NOMO-1 treated with dmso at 0.1 percent for 144 hours (cell line): ENCODE measurements around the gene WAPL.
A peak's percentile ranks its signal among the peaks of the same experiment; 100 is the strongest.

Experiments used
- DNase-seq: peaks from one replicate; lab custom pipeline; 2025; ENCODE audit not compliant: unreplicated experiment; lab: John Stamatoyannopoulos, UW

Gene WAPL

DNA sequence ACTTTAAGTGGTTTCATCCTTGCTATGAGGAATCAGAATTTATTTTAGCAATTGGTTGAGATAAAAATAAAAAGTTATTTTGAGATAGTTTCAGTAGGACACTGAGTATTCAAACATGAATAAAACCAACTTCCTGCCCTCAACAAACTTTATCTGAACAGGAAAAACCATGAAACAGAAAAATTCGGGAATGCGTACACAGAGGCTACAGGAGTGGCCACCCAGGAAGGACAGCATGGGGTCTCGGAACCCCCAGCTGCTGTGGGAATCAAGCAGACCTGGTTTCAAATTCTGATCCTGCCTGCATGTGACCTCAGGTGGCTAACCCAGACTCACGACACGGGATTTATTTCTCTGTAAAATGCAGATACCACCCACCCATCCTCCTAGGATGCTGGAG is 106.0 kb downstream of the WAPL start:
- no peak for DNase-seq

DNA sequence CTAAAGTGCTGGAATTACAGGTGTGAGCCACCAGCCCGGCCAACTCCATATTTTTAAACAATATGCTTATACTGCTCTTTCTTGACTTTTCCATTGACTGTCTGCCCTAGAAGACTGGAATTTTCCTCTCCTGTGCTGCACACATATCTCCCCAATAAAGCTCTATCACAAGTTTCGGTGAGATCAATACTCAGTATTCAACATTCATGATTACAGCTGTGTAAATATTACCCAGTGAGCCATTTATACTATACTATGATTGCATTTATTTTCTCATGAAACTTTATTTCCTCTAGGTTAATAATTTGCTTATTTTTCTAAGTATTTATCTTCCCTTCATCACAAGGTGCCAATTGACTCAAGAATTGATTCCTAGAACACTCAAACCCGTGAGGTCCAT is 106.5 kb downstream of the WAPL start:
- no peak for DNase-seq

DNA sequence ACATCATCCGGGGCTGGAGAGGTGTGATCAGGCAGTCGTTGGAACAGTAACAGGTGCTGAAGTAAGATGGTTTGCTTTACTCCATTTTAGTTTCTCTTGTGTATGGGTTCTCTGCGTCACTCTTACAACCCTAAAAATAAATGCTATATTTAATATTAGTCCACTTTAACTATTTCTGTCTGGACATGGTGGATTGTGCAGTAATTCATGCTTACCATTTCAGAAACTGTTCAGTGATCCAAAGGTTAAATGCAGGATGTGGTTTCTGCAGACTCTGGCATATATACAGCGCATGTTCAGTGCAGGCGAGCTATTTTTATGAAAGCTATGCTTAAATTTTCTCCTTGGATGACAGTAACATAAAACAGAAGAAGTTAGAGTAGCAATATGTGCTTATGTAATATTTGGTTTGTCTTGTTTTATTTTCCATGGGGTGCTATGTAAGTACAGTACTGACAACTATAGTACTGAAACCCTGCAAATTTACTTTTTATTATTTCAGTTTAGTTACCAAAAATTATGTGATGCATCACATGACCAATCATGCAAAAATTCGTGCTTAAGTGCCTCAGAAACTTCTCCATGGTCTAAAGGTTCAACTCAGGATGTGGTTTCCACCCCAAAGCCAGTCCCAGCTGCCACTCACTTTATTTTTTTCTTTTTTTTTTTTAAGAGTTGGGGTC is 108.4 kb downstream of the WAPL start:
- DNase-seq: peak; percentile 53

DNA sequence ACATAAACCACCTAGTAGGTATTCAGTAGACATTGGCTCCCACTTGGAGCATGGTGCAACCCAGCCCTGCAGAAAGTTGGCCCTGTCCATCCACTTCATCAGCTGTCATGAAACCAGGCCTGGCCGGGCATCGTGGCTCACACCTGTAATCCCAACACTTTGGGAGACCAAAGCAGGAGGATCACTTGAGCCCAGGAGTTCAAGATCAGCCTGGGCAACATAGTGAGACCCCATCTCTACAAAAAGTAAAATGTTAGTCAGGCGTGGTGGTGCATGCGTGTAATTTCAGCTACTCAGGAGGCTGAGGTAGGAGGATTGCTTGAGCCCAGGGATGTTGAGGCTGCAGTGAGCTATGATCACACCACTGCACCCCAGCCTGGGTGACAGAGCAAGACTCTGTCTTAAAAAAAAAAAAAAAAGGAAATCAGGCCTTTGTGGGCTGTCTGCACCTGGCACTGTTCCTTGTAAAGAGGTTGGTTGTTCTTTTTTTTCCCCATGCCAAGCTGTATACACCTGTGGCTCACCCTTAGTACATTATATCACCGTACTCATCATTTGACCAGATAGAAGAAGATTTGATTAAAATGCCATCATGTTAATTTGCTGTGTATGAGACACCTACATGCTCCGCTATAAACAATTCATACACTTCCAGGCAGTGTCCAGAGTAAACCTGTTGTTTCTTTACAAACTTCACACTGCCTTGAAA is 109.6 kb downstream of the WAPL start:
- no peak for DNase-seq

DNA sequence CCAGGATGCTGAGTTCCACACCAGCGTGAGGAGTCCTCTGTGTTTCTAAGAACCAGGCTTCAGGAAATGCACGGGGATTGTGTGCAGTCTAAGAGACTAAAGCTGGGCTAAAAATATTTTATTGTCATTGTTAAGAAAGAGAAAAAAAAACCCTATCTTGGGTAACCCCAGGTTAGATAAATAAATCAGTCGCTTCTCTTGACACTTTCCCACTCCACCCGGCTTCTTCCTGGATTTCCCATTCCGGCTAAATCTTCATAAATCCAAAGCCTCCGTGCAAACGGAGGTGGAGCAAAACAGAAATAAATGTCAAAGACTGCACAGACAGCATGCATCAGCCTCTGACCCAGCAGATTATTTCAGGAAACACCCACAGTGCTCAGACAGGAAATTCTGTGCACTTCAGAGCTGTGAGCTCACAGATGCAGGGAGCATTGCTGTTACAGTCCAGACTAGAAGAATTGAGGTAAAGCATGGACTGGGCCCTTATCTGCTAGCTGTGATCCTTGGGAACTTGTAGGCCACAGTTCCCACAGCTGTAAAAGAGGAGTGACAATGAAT is 110.2 kb downstream of the WAPL start:
- peak; percentile 15 for DNase-seq

DNA sequence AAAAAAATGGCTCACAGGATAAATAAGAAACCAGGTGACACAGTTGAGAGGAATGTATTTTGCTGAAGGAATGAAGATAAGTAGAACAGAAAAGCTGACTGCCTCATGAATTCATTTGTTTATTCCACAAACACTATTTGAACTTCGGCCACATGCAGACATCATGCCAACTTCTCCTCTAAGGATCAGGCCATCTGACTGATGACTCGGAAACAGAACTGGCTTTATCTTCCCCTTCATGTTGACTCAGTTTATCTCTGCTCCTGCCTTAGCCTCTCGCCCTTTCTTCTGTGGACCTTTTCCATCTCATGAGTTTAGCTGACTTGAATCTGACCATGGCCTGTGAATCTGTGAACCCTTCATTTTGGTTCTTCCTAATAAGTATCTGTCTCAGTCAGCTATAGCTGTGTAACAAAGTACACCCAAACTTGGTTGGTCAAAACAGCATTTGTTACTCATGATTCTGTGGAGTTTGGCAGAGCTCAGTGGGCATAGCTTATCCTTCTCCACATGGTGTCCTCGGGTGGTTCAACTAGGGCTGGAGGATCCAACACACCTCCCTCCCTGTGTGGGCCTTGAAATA is 111.0 kb downstream of the WAPL start:
- no peak for DNase-seq

DNA sequence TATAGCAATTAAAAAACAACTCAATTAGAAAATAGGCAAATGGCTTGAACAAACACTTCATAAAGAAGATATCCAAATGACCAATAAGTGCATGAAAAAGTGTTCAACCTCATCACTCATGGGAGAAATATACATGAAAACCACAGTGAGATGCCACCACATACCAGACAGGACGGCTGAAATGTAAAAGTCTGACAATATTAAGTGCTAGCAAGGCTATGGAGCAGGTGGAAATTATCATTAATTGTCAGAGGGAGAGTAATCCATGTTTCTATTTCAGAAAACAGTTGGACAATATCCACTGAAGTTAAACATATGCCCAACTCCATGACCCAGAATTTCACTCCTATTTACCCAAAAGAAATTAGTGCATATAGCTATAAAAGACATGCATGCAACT is 112.4 kb downstream of the WAPL start:
- no peak for DNase-seq

DNA sequence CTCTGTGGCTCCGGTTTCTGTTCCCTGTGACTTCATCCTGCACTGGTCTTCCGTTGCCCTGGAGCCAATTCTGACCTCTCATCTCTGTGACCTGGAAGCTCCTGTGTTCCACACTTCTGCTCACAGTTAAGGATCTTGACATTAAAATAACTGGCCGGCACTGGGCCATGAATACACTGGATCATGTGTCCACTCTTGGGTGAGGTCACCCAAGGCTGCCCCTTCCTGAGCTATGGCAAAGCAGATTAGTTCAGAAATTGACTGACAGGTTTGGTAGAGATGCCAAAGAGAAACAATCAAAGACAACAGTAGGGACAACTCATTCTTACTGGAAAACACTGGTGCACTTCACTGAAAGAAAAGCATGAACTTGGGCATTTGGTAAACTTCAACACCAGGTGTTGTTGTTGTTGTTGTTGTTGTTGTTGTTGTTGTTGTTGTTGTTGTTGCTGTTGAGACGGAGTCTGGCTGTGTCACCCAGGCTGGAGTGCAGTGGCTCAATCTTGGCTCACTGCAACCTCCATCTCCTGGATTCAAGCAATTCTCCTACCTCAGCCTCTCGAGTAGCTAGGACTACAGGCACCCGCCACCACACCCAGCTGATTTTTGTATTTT is 118.3 kb downstream of the WAPL start:
- DNase-seq: no peak

DNA sequence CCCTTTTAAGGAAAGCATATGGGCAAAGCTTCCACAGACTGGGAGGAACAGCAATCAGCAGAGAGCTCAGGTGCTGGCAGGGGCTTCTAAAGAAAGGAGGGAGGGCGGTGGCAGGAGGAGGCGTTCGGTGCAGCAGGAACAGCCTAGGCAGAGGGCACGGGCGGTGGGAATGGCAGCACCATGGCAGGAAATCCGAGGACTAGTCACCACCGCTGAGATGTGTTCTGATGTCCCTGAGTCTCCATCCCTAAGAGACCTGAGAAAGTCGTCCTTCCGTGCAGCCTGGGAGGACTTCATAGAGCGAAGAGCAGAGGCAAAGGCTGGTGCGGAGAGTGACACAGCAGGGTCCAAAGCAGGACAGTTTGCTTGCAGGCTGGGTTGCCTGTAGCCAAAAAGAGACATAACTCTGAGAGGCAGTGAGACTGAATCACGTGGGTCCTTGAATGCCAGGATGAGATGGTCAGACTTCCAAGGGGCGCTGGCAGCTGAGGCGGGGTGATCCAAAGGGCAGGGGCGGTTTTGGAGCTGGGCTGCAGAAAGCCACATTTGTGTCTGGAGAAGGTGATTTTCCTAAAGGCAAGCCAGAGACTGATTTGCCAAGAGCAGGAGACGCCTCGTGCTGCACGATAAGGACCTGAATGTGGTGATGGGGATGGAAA is 119.2 kb downstream of the WAPL start:
- DNase-seq: no peak

DNA sequence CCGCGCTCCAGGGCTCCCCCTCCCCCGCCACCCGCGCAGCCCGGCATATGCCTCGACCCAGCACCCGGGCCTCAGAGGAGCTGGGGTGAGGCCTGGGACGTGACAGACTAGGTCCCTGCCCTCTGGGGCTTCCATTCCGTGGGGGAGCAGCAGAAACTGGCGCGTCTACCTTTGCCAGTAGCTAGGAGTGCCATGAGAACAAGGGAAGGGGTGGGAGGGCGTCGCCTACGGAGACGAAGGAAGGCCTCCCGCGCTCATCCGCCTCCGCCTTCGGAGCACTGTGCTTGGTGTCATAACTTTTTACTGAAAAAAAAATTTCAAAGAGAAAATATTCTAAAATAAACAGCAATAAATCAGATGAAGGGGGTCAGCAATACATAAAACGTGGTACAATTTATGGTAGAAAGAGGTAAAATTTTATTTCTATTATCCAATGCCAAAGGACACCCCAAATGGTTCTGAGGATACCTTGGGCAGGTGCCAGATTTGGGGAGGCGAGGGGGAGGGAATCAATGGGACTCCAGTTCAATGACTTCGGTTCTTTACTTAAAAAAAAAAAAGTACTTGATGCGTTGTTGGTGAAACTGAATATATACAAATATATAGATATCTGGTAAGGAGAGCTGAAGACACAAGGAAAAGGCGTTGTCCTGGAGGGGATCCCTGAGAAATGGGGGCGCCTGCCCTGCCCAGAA is 119.9 kb downstream of the WAPL start:
- DNase-seq: no peak

DNA sequence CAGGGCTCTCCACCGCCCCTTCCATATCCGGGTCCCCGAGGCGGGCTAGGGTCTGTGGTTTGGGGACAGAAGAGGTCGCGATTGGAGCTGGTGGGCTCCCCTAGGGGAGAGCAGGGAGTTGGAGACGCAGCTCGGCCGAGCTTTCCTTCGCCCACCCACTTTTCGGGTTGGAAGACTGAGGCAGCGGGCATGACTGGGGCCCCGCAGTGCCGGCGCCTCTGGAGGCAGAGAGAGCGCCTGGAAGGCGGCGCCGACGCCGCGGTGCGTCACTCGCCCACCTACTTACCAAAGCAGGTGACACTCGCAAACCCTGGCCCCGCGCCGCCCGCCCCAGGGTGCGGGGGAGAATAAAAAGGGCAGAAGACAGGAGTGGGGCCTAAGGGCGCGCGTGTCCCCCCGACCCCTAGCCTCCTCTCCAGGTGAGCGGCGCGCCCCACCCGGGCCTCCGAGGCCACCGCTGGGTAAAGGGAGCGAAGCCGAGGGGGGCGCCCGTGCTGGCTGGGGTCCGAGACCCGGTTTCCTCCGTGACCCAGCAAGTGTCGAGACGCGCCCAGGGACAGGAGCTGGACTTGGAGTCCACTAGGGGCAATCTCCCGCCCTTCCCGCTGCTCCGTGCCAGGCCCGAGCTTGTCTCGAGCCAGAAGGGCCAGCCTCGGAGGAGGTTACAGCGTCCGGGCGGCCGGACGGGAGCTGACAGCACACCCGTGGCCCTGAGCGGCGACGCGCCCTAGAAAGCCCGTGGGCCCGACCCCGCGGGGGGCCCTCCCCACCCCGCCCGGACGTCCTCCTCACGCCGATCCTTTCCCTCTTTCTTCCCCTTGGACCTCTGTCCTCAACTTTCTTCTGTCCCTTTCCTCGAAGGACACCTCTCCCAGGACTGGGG is 120.6 kb downstream of the WAPL start:
- DNase-seq: no peak

DNA sequence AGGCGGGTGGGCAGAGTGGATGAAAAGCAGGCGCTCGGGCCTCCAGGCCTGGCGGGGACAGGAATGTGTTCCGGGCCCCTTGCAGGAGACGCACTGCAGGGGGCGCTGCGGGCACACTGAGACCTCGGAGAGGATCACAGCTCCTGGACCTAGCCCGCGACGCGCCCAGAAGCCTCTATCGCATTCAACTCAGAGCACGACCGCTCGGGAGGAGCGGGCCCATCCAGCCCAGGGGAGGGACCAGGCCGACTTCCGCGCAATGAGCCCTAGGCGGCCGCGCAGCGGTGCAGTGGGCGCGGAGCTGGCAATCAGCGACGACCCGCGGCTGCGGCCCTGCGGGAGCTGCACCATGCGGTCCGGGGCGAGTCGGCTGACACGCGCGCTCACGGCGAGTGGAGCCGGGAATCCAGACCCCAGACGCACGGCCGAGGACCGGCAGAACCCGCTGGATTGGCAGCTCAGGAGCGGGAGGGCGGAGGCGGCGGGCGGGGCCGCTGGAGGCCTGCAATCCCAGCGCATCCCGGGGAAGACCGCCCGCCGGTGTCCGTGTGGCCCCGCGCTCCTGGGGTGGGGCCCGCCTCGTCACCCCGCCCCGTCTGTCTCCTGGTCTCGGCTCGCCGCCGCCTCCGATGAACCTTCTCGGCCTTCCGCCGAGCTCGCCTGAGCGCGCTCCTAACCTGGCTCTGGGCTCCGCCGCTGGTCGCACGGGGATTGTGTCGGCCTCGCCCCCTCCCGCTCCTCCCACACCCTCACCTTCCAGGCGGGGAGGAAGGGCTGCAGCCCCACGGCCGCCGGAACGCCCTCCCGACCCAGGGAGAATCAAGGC is 121.5 kb downstream of the WAPL start:
- peak; percentile 86 for DNase-seq

DNA sequence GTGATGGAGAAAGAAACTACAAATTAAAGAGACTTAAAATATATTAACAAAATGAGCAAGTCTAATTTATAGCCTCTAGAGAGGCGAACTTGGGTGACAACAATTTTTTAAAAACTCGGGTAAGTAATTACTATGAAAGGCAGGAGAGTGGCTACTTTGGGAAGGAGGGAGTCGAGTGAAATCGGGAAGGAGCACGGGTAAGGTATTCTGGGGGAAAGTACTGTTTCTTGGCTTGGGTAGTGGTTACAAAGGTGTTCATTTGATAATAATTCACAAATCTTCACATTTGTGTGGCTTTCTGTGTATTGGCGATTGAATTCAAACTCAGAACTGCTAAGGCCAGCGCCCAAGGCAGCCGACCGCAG is 122.1 kb downstream of the WAPL start:
- no peak for DNase-seq

DNA sequence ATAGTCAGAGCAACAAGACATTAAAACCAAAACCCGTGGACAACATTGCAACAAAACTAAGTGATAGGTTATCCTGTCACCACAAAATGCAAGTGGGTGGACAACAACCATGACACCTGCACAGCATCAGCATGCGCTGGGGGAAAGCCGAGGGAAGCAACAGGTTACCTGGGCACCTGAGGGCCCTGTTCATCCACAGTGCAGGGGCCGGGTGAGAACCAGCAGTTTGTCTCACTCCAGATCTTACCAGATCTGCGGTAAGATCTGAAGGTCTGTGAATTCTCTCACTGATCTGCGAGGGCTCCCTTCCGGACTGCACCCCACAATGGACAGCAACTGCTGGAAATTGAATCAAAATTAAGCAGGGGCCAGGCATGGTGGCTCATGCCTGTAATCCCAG is 124.5 kb downstream of the WAPL start:
- DNase-seq: no peak

DNA sequence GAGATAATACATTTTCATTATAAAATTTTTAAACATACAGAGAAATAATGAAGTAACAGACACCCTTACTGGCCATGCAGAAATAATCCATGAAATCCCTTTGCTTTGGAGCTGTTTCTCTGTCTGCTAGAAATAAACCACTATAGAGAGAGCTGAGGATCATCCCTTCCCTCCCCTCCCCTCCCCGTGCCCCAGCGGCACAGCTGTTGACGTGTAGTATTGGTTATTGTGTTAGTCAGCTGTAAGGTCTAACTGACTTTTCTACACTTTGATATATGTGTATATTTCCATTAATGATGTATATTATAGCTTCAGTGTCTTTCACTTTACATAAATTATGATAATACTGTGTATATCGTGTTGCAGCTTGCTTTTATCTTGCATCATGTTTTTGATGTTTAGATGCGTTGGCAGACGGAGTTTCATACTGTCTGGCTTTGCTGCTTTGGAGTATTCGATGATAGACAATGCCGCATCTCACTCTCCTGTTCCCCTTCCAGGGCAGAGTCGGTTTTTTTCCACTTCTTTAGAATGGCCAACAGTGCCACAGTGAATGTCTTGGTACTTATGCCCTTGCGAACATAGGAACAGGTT is 127.6 kb downstream of the WAPL start:
- no peak for DNase-seq

DNA sequence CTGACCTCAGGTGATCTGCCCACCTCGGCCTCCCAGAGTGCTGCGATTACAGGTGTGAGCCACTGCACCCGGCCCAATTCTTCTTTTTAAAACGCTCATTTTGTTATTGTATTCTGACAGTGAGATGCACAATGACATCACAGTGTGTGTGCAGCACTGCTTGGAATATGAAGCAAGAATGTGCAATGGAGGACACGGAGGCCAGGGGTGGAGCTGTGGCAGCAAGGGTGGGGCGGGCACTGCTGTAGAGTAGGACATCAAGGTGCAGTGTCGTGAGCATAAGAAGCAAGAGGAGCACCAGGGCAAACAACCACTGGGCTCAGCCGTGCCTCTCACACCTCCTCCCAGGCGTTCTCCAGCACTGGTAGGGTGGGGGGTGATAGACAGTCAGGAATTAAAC is 128.2 kb downstream of the WAPL start:
- no peak for DNase-seq

DNA sequence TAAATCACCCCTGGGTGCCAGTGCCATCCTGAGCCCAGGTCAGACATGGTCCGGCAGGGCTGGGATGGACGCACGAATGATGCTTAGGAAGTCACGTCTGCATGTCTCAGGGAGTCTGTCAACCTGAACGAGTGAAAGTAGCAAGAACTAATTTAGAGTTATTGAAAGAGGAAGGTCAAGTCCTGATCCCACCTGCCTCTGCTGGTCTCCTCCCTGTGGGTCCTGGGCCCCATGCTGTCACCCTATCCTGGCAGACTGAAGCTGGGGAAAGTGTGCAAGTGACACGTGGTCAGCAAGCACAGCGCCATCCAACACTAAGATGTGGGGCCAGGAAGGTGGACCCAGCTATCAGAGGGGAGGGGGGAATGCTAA is 128.9 kb downstream of the WAPL start:
- no peak for DNase-seq

DNA sequence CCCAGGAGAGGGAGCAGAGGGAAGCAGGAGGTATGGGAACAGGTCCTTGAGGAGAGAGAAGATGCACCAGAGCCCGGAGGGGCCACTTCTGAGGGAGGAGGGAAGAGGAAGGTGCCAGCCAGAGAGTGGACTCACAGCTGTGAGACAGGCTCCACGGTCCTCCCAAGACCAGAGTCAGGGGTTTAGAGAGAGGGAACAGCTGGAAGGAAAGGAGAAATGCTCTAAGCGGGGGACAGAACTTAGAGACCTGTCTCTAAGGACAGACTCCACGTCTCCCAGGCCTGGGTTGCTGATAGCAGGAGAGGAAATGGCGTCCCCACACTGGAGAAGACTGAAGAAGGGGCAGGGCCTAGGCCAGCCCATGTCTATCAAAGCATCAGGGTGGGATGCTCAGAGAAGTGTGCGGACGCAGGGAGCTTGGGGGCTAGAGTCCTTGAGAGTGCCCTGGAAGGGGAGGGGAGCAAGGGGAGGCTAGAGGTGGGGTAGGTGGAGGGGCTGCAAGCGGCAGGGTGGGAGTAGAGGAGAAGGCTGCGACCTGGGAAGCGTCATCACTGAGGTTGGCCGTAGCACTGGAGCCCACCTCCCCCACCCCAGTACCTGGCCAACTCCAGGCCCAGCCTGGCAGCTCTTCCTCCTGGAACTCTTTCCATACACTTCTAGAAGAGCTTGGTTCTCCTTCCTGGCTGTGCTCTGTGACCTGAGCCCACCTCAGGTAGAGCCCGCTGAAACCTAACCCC is 129.4 kb downstream of the WAPL start:
- DNase-seq: no peak
